Activated naive CD8-positive, alpha-beta T cell treated with anti-CD3 and anti-CD28 coated beads, Interleukin-2, amount 10 ng/mL, durations not matched to agents 7 days and 5 days (primary cell): ENCODE results near the gene METTL21A. TPM values are rescaled to one million over a fixed set of nuclear protein-coding genes. Genes with fewer than 3 reads are reported as not detected.

ENCODE experiments used
- ATAC-seq: fragments of 150-1000 bp; cut with Tn5 transposase; one replicate; pipeline ENCODE4 v1.10.0; 2021; ENCODE audit warnings: low read depth, moderate library complexity
- POLR2A ChIA-PET: fragments of 350-600 bp; sonication (Branson Sonifier 250); formaldehyde crosslinking; loops from one replicate; lab custom pipeline; 2021; ENCODE audit warnings: antibody characterized with exemption; lab: Charles Lee
- DNase-seq: peaks from one replicate; pipeline ENCODE4 v3.0.0; 2021
- H3K27ac Mint-ChIP-seq: one replicate; pipeline ENCODE4 v1.8.0; 2022; ENCODE audit warnings: mild to moderate bottlenecking, mixed read lengths
- H3K27me3 Mint-ChIP-seq: one replicate; pipeline ENCODE4 v1.8.0; 2022; ENCODE audit warnings: mild to moderate bottlenecking, moderate library complexity, mixed read lengths
- H3K36me3 Mint-ChIP-seq: one replicate; pipeline ENCODE4 v1.8.0; 2021; ENCODE audit warnings: mild to moderate bottlenecking, mixed read lengths
- H3K4me1 Mint-ChIP-seq: one replicate; pipeline ENCODE4 v1.8.0; 2021; ENCODE audit warnings: mixed read lengths
- H3K4me3 Mint-ChIP-seq: one replicate; pipeline ENCODE4 v1.8.0; 2022; ENCODE audit warnings: mild to moderate bottlenecking, moderate library complexity, mixed read lengths
- H3K9me3 Mint-ChIP-seq: one replicate; pipeline ENCODE4 v1.8.0; 2021; ENCODE audit warnings: mixed read lengths
- total RNA-seq, 2 experiments: library from RNA; stranded (reverse); gene quantifications; one replicate each; pipeline ENCODE4 v1.2.3, GENCODE V29; 2021

The METTL21A gene
- total RNA-seq, 2 experiments from 2014 or later: 21.6 to 24.0 TPM

- POLR2A ChIA-PET: no interaction called here
- H3K4me3 Mint-ChIP-seq: no peak overlapping the region
- no peak for DNase-seq
- no peaks in the 10 kb centered on the region for H3K27me3 Mint-ChIP-seq
- H3K36me3 Mint-ChIP-seq: peaks cover 32% of the 10 kb centered on the region
- no peak for ATAC-seq
- H3K9me3 Mint-ChIP-seq: peaks cover 3% of the 10 kb centered on the region
- H3K27ac Mint-ChIP-seq: no peak overlapping the region
- peaks cover 6% of the 10 kb centered on the region for H3K4me1 Mint-ChIP-seq
These were observed 12.5 kb downstream of the METTL21A start for GRCh38 chr2:207612714-207613113.

DNA sequence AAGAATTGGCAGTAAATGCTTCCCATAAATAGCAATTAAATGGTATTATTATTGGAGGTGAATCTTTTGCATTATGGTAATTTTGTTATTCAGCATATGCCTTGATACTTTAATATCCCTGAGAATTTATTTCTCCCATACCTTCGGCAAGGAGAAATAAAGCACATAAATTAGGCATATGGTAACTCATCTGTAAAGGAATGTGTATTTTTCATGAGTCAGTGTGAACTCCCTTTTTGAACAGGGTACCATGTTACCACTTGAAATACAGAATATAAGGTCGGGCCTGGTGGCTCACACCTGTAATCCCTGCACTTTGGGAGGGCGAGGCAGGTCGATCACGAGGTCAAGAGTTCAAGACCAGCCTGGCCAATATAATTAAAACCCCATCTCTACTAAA lies 18.4 kb downstream of the METTL21A start:
- ATAC-seq (no peak), DNase-seq (no peak)
- peaks cover 14% of the 10 kb centered on the region for H3K4me1 Mint-ChIP-seq
- POLR2A ChIA-PET: no interaction called here
- H3K36me3 Mint-ChIP-seq: peaks cover 27% of the 10 kb centered on the region
- H3K4me3 Mint-ChIP-seq: no peak overlapping the region
- no peaks in the 10 kb centered on the region for H3K27me3 Mint-ChIP-seq
- H3K9me3 Mint-ChIP-seq: peaks cover 3% of the 10 kb centered on the region
- H3K27ac Mint-ChIP-seq: no peak overlapping the region

GRCh38 chr2:207606399-207606798 lies 18.8 kb downstream of the METTL21A start:
- ATAC-seq (no peak), DNase-seq (no peak)
- POLR2A ChIA-PET: no interaction called here
- Mint-ChIP-seq H3K27me3 (no peaks in the 10 kb centered on the region), H3K27ac (no peak overlapping the region), H3K4me3 (no peak overlapping the region), H3K9me3 (peaks cover 3% of the 10 kb centered on the region), H3K36me3 (peaks cover 28% of the 10 kb centered on the region), H3K4me1 (peaks cover 16% of the 10 kb centered on the region)

- no peak overlapping the region for H3K27ac Mint-ChIP-seq
- ATAC-seq (no peak), DNase-seq (no peak)
- POLR2A ChIA-PET: interaction anchor here (0.6 kb wide), 1 partner anchor 72 kb away, joined by 4 read pairs; no protein-coding TSS in a partner anchor
- peaks cover 16% of the 10 kb centered on the region for H3K4me1 Mint-ChIP-seq
- no peak overlapping the region for H3K4me3 Mint-ChIP-seq
- peaks cover 30% of the 10 kb centered on the region for H3K36me3 Mint-ChIP-seq
- H3K27me3 Mint-ChIP-seq: no peaks in the 10 kb centered on the region
- no peaks in the 10 kb centered on the region for H3K9me3 Mint-ChIP-seq
These were observed 21.7 kb downstream of the METTL21A start for GRCh38 chr2:207603486-207603885.

DNA sequence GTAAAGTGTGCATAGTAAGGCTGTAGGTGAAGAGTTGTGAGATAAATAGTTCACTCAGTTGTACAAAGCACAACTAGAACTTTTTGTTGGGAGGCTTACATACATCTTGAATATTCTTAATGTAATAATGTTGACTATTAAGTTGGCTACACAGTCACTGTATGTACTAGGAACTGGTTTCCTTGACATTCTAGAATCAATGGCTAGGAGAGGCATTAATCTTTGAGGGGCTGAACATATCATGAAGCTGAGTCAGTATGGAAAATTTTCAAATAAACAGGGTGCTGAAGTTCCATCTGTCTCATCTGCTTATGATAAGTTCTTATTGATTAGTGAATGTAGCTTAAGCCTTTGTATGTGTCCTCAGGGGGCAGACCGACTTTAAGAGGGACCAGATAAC lies 23.4 kb downstream of the METTL21A start:
- ATAC-seq (no peak), DNase-seq (no peak)
- H3K4me3 Mint-ChIP-seq: no peak overlapping the region
- POLR2A ChIA-PET: interaction anchor here (1.0 kb wide), 1 partner anchor 72 kb away, joined by 3 read pairs; the partner anchor contains the start of gene CREB1
- peaks cover 22% of the 10 kb centered on the region for H3K36me3 Mint-ChIP-seq
- H3K9me3 Mint-ChIP-seq: no peaks in the 10 kb centered on the region
- H3K27me3 Mint-ChIP-seq: no peaks in the 10 kb centered on the region
- peaks cover 16% of the 10 kb centered on the region for H3K4me1 Mint-ChIP-seq
- no peak overlapping the region for H3K27ac Mint-ChIP-seq

DNA sequence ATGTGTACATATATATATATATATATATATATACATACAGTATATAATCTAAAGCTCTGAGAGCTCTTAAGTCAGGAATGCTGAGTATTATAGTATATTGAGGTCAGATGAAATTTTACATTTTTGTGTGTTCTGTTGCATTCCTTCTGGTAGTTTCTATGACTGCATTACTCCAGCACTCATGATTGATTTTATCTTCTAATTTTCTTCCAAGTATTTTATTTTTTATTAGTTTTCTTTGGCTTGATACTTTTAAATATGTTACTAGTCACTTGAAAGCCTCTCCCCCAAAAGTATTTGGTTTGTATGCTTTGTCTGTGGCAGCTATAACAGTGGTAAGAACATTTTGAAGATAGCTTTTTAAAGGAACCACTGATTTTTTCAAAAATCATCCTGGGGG lies 25.0 kb downstream of the METTL21A start:
- no peak overlapping the region for H3K4me3 Mint-ChIP-seq
- POLR2A ChIA-PET: no interaction called here
- H3K36me3 Mint-ChIP-seq: peaks cover 22% of the 10 kb centered on the region
- H3K27ac Mint-ChIP-seq: no peak overlapping the region
- H3K4me1 Mint-ChIP-seq: peaks cover 20% of the 10 kb centered on the region
- DNase-seq: no peak
- H3K27me3 Mint-ChIP-seq: no peaks in the 10 kb centered on the region
- no peaks in the 10 kb centered on the region for H3K9me3 Mint-ChIP-seq
- no peak for ATAC-seq

GRCh38 chr2:207599636-207600035 lies 25.6 kb downstream of the METTL21A start:
- H3K4me3 Mint-ChIP-seq: no peak overlapping the region
- no peaks in the 10 kb centered on the region for H3K27me3 Mint-ChIP-seq
- no peak for ATAC-seq
- H3K36me3 Mint-ChIP-seq: peaks cover 21% of the 10 kb centered on the region
- H3K27ac Mint-ChIP-seq: no peak overlapping the region
- peaks cover 23% of the 10 kb centered on the region for H3K4me1 Mint-ChIP-seq
- DNase-seq: no peak
- POLR2A ChIA-PET: no interaction called here
- H3K9me3 Mint-ChIP-seq: no peaks in the 10 kb centered on the region

DNA sequence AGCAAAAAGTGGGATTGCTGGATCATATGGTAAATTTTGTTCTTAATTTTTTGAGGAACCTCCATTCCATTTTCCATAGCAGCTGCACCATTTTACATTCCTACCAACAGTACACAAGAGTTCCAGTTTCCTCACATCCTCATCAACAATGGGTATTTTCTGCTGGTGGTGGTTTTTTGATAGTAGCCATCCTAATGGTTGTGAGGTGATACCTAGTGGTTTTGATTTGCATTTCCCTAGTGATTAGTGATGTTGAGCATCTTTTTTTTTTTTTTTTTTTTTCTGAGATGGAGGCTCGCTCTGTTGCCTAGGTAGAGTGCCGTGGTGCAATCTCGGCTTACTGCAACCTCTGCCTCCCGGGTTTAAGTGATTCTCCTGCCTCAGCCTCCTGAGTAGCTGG lies 30.5 kb downstream of the METTL21A start:
- no peak overlapping the region for H3K4me3 Mint-ChIP-seq
- H3K4me1 Mint-ChIP-seq: peaks cover 12% of the 10 kb centered on the region
- H3K36me3 Mint-ChIP-seq: peaks cover 53% of the 10 kb centered on the region
- no peaks in the 10 kb centered on the region for H3K27me3 Mint-ChIP-seq
- H3K9me3 Mint-ChIP-seq: peaks cover 12% of the 10 kb centered on the region
- no peak overlapping the region for H3K27ac Mint-ChIP-seq
- no peak for ATAC-seq
- DNase-seq: no peak
- POLR2A ChIA-PET: interaction anchor here (2.1 kb wide), 1 partner anchor 30 kb away, joined by 5 read pairs; the partner anchor contains the start of gene METTL21A

- Mint-ChIP-seq H3K27me3 (no peaks in the 10 kb centered on the region), H3K27ac (no peak overlapping the region), H3K36me3 (peaks cover 55% of the 10 kb centered on the region), H3K9me3 (peaks cover 13% of the 10 kb centered on the region), H3K4me3 (no peak overlapping the region), H3K4me1 (peaks cover 12% of the 10 kb centered on the region)
- DNase-seq (no peak), ATAC-seq (no peak)
- POLR2A ChIA-PET: interaction anchor here (2.1 kb wide), 1 partner anchor 31 kb away, joined by 5 read pairs; the partner anchor contains the start of gene METTL21A
These were observed 30.9 kb downstream of the METTL21A start for GRCh38 chr2:207594264-207594663.

DNA sequence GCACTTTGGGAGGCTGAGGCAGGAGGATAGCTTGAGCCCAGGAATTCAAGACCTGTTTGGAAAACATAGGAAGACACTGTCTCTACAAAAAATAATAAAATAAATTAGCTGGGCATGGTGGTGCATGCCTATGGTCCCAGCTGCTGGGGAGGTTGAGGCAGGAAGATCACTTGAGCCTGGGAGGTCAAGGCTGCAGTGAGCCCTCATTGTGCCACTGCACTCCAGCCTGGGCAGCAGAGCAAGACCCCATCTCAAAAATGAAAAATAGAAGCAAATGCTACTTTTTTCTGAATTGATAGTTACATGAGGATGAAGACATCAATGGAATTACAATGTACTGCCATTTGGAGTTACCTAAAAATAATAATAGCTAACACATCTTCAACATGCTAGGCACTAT lies 31.9 kb downstream of the METTL21A start:
- peaks cover 13% of the 10 kb centered on the region for H3K9me3 Mint-ChIP-seq
- no peak for ATAC-seq
- no peak overlapping the region for H3K4me3 Mint-ChIP-seq
- H3K27me3 Mint-ChIP-seq: no peaks in the 10 kb centered on the region
- H3K36me3 Mint-ChIP-seq: peaks cover 61% of the 10 kb centered on the region
- H3K4me1 Mint-ChIP-seq: peaks cover 14% of the 10 kb centered on the region
- DNase-seq: no peak
- H3K27ac Mint-ChIP-seq: no peak overlapping the region
- POLR2A ChIA-PET: interaction anchor here (2.1 kb wide), 1 partner anchor 32 kb away, joined by 5 read pairs; the partner anchor contains the start of gene METTL21A

DNA sequence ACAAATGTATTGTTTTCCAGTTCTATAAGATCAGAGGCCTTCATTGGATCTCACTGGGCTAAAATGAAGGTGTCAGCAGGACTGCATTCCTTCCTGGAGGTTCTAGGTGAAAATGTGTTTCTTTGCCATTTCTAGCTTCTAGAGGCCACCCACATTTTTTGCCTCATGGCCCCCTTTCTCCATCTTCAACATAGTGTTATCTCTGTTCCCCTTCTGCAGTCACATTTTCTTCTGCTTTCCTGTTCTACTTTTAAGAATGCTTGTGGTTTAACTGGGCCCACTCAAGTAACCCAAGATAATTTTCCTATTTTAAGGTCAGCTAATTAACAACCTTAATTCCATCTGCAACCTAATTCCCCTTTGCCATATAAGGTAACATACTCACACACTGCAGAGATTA lies 36.1 kb downstream of the METTL21A start:
- DNase-seq: no peak
- Mint-ChIP-seq H3K9me3 (peaks cover 15% of the 10 kb centered on the region), H3K27me3 (no peaks in the 10 kb centered on the region), H3K36me3 (peaks cover 84% of the 10 kb centered on the region), H3K4me3 (no peak overlapping the region), H3K27ac (no peak overlapping the region), H3K4me1 (peaks cover 3% of the 10 kb centered on the region)
- POLR2A ChIA-PET: no interaction called here
- no peak for ATAC-seq

- Mint-ChIP-seq H3K9me3 (peaks cover 10% of the 10 kb centered on the region), H3K27me3 (no peaks in the 10 kb centered on the region), H3K36me3 (peaks cover 81% of the 10 kb centered on the region), H3K4me3 (no peak overlapping the region), H3K27ac (no peak overlapping the region), H3K4me1 (peaks cover 1% of the 10 kb centered on the region)
- no peak for DNase-seq
- no peak for ATAC-seq
- POLR2A ChIA-PET: interaction anchor here (1.3 kb wide), 1 partner anchor 56 kb away, joined by 4 read pairs; no protein-coding TSS in a partner anchor
These were observed 37.9 kb downstream of the METTL21A start for GRCh38 chr2:207587305-207587704.

GRCh38 chr2:207584952-207585351 lies 40.2 kb downstream of the METTL21A start:
- H3K36me3 Mint-ChIP-seq: peaks cover 69% of the 10 kb centered on the region
- no peaks in the 10 kb centered on the region for H3K27me3 Mint-ChIP-seq
- ATAC-seq (no peak), DNase-seq (no peak)
- H3K9me3 Mint-ChIP-seq: peaks cover 3% of the 10 kb centered on the region
- H3K27ac Mint-ChIP-seq: no peak overlapping the region
- H3K4me1 Mint-ChIP-seq: peaks cover 5% of the 10 kb centered on the region
- POLR2A ChIA-PET: no interaction called here
- H3K4me3 Mint-ChIP-seq: no peak overlapping the region

- peaks cover 41% of the 10 kb centered on the region for H3K36me3 Mint-ChIP-seq
- POLR2A ChIA-PET: interaction anchor here (0.6 kb wide), 1 partner anchor 27 kb away, joined by 3 read pairs; no protein-coding TSS in a partner anchor
- no peak overlapping the region for H3K4me3 Mint-ChIP-seq
- no peak overlapping the region for H3K27ac Mint-ChIP-seq
- H3K9me3 Mint-ChIP-seq: no peaks in the 10 kb centered on the region
- ATAC-seq: no peak
- no peaks in the 10 kb centered on the region for H3K27me3 Mint-ChIP-seq
- H3K4me1 Mint-ChIP-seq: peaks cover 3% of the 10 kb centered on the region
- no peak for DNase-seq
These were observed 53.8 kb downstream of the METTL21A start for GRCh38 chr2:207571370-207571769.
